Astrocyte (in vitro differentiated cells and primary cell): ENCODE measurements around the gene CAMK2D.

Source experiments
- CTCF ChIP-seq: IDR thresholded peaks from 2 replicates; pipeline ENCODE4 v1.5.1; 2011; ENCODE audit warnings: low read depth, mild to moderate bottlenecking, inconsistent platforms, low read length, moderate library complexity; ENCODE audit not compliant: insufficient read depth
- EZH2 ChIP-seq: IDR thresholded peaks from 2 replicates; pipeline ENCODE4 v1.6.1; 2012; ENCODE audit warnings: mild to moderate bottlenecking, low read length, inconsistent platforms; ENCODE audit not compliant: insufficient read depth

GRCh38 chr4:113694008-113694407, 67.5 kb downstream of the CAMK2D start:
- TF ChIP-seq CTCF (no peak), EZH2 (no peak)
